Stimulated activated CD4-positive, alpha-beta T cell treated with anti-CD3 and anti-CD28 coated beads, Interleukin-1b, Interleukin-23, amount 100 ng/mL, for 48 hours (primary cell): ENCODE measurements around the gene MBP.
A peak's percentile ranks its signal among the peaks of the same experiment; 100 is the strongest.

Experiments used
- DNase-seq: peaks from one replicate; pipeline ENCODE4 v3.0.0-alpha.2; 2020

The MBP gene

GRCh38 chr18:77112747-77113092 lies 19.9 kb downstream of the MBP start:
- no peak for DNase-seq

GRCh38 chr18:77111951-77112746 lies 20.4 kb downstream of the MBP start:
- DNase-seq = no peak

- DNase-seq = no peak
Measured at GRCh38 chr18:77111449-77111848, 21.1 kb downstream of the MBP start.

GRCh38 chr18:77110936-77111335 lies 21.6 kb downstream of the MBP start:
- no peak for DNase-seq

GRCh38 chr18:77110400-77110799 lies 22.2 kb downstream of the MBP start:
- DNase-seq = no peak

- no peak for DNase-seq
Measured at GRCh38 chr18:77109648-77110019, 22.9 kb downstream of the MBP start.

- no peak for DNase-seq
Measured at GRCh38 chr18:77108821-77109647, 23.5 kb downstream of the MBP start.

- peak; percentile 49 for DNase-seq
Measured at GRCh38 chr18:77108001-77108692, 24.4 kb downstream of the MBP start.

GRCh38 chr18:77107292-77107691 lies 25.3 kb downstream of the MBP start:
- DNase-seq = no peak

- DNase-seq = peak; percentile 73
Measured at GRCh38 chr18:77106331-77106730, 26.3 kb downstream of the MBP start.

- no peak for DNase-seq
Measured at GRCh38 chr18:77105680-77106079, 26.9 kb downstream of the MBP start.

- no peak for DNase-seq
Measured at GRCh38 chr18:77105028-77105427, 27.6 kb downstream of the MBP start.

- no peak for DNase-seq
Measured at GRCh38 chr18:77103991-77104531, 28.5 kb downstream of the MBP start.

- no peak for DNase-seq
Measured at GRCh38 chr18:77103187-77103850, 29.3 kb downstream of the MBP start.

- DNase-seq = no peak
Measured at GRCh38 chr18:77102259-77103040, 30.1 kb downstream of the MBP start.

GRCh38 chr18:77101410-77102258 lies 30.9 kb downstream of the MBP start:
- DNase-seq = peak; percentile 72

- peak; percentile 35 for DNase-seq
Measured at GRCh38 chr18:77100751-77101355, 31.7 kb downstream of the MBP start.

GRCh38 chr18:77099485-77100370 lies 32.9 kb downstream of the MBP start:
- no peak for DNase-seq

GRCh38 chr18:77098538-77099174 lies 33.9 kb downstream of the MBP start:
- DNase-seq = no peak
